ENCODE results near the gene SUN1.

DNA sequence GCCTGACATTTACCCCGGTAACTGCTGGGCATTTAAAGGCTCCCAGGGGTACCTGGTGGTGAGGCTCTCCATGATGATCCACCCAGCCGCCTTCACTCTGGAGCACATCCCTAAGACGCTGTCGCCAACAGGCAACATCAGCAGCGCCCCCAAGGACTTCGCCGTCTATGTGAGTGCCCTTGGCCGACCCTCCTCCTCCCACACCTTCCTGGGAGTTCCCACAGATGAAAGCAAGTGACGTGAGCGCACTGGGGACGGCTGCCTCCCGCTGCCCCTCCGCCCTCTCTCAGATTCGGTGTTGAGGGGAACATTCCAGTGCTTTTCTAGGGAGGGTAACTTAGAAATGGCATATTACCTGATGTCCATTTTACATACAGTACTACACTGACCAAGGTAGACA lies 37.1 kb downstream of the SUN1 start:
- TF ChIP-seq, protein P1, sequence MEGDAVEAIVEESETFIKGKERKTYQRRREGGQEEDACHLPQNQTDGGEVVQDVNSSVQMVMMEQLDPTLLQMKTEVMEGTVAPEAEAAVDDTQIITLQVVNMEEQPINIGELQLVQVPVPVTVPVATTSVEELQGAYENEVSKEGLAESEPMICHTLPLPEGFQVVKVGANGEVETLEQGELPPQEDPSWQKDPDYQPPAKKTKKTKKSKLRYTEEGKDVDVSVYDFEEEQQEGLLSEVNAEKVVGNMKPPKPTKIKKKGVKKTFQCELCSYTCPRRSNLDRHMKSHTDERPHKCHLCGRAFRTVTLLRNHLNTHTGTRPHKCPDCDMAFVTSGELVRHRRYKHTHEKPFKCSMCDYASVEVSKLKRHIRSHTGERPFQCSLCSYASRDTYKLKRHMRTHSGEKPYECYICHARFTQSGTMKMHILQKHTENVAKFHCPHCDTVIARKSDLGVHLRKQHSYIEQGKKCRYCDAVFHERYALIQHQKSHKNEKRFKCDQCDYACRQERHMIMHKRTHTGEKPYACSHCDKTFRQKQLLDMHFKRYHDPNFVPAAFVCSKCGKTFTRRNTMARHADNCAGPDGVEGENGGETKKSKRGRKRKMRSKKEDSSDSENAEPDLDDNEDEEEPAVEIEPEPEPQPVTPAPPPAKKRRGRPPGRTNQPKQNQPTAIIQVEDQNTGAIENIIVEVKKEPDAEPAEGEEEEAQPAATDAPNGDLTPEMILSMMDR (IDR thresholded peaks at IDR 0.05), result no peak
- TF ChIP-seq POLR2A (IDR thresholded peaks at IDR 0.05) (no peak), POLR2AphosphoS5 (IDR thresholded peaks at IDR 0.05) (no peak)

Data from breast epithelium (tissue), 3 donors.